GM19043 (cell line): ENCODE data around the gene ACER1.

ENCODE experiments used
- ATAC-seq: cut with Tn5 transposase; IDR thresholded peaks from one replicate; pipeline ENCODE4 v1.9.1; 2021; ENCODE audit warnings: low read depth; ENCODE audit not compliant: unreplicated experiment

The ACER1 gene

DNA sequence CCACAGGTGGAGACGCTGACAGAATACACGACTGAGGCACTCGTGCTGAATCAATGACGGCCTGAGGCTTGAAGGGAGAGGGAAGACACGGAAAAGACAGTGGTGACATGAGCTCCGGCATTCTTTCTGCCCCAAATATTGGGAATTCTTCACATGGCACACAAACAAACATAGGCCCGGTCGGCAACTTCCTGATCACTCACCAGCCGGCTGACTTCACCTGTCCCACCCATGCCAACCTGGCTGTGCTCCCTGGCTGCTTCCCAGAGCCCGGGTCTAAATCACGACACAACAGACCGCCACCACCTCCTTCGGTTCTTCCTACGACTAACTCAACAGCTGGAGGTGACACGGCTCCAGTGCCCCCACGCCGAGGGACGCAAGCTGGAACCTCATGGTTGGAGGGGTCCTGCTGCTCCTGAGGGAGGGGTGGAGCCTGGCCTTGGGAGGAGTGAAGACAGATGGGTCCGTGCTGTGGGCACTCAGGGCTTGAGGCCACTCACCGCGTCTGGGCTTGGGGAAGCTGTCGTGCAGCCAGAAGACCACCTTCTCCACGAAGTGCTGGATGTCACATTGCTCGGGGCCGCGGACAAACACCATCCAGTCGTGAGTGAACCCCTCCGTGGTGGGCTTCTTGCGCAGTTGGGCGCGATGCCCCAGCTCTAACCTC lies 63.2 kb downstream of the ACER1 start:
- ATAC-seq = no peak

DNA sequence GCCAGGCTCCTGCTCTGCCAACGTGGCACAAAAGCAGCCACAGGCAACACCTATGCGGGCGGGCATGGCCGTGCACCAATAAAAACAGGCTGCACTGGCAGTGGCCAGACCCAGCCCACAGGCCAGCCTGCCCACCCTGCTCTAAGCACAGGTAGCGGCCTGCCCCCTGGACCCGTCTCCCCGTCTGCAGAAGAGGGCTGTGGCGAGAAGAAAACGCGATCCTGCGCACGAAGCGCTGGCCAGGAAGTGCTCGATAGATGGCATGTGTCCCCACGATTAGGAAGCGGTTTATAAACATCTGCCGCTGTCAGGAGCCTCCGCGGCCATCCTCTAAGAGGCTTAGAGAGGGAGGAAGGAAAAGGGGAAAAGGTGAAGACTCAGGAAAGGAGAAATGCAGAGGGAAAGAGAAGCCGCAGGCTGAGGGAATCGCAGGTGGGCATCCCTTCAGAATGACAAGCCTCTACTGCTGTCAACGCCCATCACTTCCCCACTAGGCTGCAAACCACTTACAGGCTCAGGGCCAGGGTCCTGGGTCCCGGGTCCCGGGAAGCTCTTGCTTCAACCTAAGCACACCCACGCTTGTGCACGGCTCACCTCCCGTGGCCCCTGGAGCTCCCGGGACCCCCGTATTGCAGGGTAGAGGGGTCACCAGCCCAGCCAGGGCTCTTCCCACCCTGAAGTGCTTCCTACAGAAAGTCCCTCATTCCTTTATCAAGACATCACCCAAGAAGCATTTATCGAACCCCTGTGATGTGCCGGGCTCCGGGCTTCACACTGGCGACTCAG lies 64.1 kb downstream of the ACER1 start:
- no peak for ATAC-seq

DNA sequence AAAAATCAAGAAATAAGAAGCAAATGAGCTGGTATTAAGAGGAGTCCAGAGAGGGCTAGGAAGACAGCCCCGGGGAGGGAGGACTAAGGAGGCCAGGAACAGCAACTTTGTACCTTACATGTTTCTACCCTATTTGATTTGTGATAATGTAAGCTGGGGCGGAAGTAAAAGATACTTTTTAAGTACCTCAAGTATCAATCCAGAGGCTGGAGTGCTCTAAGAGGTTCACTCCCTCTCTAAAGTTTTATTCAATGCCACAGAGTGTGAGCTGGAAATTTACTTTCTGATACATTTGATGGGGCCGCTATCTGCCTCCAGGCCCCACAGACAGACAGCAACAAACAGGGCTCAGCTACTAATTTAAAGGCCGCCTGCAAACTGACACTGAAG lies 65.0 kb downstream of the ACER1 start:
- no peak for ATAC-seq

DNA sequence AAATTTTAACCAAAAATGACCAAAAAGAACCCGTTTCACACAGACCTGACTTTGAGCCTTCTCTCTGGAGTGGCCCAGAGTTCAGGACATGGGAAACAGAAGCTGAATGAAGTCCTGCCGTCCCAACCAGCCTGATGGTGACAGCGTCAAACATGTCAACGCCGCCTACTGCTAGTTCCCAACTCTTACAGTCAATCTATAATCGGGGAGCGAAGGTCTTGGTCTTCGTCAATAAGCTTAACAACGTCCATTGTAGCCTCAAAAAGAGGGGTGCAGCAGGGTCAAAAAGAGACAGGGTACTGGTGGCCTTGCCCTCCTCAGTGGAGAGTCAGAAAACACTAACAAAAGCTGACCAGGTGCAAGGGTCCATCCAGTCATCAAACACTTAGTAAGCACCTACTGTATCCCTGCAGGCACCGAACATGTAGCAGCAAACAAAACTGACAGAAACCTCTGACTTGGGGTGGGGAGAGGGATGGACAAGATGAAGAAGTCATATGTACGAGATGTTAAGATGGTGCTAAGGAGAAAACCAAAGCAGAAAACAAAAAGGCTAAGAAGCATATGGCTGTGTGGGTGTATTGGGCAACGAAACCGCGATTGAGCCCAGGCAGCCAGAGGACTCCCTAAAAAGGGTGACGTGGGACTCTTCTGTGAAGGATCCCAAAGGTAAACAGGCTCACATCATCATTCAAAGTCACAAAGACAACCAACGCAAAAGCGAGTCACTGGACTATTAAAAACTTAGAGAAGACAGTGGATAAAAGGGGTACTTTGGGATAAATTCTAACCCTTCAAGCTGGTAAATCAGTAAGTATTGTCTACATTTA lies 65.6 kb downstream of the ACER1 start:
- ATAC-seq = no peak

DNA sequence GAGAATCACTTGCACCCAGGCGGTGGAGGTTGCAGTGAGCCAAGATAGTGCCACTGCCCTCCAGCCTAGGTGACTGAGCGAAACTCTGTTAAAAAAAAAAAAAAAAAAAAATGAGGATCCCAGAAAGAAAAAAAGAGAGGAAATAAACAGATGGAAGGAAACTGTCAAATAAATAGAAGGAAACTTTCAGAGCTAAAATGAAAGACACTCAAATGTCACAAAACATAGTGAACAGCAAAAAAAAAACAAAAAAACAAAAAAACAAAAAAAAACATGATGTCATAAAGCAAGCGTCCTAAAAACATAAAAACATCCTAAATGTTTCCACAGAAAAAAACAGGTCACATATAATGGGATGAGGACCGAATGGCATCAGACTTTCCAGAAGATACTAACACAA lies 68.6 kb downstream of the ACER1 start:
- ATAC-seq = no peak

DNA sequence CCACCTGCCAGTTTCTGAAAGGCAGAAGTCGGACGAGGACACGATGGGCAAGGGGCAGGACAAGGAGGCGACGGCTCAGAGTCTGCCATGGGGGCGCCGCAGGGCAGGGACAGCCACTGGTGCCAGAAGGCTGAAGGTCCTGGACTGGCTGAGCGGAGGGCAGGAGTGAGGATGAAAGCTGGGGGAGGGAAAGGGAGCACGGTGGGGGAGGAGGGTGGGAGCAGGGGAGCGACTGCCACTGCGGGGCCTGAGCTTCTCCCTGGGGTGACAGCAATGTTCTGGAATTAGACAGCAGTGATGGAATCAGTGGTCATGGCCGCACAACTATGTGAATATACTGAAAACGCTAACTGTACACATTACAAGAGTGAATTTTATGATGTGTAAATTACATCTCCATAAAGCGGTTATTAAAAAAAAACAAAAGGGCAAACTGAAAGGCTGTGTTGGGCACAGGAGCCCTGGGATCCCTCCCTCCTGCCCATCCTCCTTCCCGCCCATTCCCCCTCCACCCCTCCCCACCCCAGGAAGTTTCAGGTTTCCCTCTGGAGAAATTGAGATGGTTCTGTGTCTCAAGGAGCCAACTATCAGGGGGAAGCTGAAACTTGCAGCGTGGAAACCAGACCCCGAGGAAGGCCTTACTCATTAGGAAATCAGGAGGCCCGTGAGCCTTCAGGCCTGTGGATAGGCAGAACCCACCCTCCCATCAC lies 69.5 kb downstream of the ACER1 start:
- ATAC-seq = no peak

DNA sequence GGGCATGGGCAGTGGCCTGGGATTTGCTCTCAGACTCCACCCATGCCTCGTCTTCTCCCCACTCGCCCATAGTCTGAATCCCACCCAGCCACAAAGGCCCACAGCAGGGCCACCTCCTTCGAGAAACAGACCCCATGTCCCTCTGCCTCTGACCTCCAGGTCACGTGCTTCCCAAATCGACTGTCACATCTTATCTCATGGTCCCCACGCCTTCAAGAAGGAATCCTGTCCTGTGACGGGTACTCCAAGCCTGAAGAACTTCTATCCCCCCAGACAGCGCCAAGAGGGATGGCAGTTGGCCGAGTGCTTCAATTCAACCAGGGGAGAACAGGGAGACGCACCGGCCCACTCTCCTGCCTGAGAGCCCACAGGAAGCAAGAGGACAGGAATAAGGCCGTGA lies 70.1 kb downstream of the ACER1 start:
- ATAC-seq = no peak

DNA sequence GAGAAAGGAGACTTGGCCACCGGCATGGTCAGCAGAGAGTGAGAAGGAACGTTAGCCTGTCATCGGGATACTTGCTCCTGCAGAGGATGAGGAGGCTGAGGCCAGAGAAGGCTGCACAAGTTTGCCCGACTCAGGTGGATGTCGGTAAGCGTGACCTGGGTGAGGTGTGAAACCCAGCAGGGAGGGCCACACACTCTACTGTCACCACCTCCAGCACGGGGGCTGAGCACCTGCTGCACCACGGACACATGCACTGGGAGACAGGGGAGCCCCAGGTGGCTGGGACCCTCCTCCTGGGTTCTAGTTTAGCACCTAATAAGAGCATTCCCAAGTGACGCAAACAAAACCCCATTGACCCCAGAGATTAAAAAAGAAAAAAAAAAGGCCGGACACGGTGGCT lies 70.9 kb downstream of the ACER1 start:
- ATAC-seq = no peak

DNA sequence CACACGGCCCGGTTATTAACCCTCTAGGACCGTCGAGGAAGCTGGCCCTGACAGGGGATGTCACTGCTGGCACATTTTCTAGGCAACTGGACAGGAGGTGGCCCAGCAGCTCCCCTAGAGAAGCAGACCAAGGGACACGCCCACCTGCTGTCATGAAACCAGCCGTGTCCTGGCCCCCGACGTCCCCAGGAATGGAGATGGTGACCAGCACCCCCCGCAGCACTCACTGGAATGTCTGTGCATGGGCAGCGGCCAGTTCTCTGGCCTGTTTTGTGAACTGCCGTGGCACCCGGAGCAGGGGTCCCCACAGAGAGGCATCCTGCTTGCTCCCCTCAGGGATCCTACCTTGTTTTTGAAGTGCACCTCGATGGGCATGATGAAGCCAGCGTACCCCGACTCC lies 71.5 kb downstream of the ACER1 start:
- ATAC-seq = no peak

DNA sequence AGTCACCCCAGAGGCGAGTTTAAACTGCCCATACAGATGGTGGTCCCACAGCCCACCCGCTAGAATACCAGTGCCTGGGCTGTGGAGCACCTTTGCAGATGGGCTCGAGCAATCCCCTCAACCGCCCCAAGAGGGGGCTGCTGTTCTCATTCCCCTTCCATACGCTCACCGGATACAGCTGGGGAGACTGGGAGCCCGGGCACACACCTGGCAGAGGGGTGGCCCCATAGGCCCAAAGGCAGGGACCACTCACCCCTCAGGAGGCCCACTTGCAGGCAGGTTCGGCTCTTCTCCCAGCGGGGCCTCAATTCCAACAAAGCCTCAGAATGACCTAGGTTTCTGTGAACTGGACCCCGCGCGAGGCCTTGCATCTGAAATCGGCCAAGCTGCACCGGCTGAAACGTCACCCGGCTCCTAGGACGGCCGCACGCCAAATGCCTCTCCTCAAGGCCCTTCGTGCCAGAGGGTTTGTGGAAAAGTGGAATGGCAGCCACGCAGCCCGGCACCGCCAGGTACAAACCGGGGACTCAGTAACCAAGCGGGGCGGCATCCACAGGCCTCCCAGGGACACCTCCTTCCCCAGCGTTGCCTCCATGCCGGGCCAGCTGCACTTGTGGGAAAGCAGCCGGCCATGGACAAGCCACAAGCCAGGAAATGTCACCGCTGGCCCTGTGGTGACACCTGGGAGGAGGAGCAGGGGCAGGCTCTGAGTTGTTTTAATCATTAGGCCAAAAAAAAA lies 72.3 kb downstream of the ACER1 start:
- ATAC-seq = no peak

DNA sequence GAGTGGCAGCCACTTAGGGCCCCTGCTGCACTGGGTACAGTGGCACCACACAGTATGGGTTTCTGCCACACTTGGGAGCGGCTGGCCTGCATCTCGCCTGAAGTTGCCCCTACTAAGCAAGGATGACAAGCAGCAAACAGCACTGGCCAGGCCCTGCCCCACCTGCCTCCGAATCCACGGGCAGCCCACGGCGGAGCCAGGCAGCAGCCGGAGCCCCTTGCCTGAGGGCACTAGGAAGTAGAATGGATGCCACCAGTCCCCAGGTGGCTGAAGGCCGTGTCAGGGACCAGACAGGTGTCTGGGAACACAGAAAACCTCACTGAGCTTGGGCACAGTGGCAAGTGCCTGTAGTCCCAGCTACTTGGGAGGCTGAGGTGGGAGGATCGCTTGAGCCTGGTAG lies 73.0 kb downstream of the ACER1 start:
- no peak for ATAC-seq

DNA sequence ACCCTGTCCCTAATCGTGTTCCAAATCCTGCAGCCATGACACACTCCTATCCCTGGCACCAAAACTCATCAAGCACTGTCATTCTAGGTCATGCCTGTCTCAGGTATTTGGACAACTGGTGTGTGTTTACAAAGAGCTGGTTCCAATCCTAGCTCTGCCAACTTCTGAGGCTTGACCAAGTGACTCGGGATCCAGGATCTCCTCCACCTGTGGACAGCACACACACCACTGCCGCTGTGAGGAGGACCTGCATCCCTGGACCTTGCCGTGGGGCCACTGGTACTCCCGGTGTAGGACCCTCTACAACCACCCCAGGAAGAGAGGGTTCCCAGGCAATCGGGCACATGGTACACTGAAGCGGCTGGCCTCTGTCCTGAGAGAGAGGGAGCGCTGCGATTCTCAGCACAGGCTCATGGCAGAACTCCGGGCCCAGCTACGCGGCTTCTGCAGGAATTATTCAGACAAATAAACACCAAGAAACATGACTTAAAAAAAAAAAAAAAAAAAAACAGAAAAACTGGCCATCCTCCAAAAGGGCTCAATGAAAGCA lies 74.0 kb downstream of the ACER1 start:
- ATAC-seq = no peak

DNA sequence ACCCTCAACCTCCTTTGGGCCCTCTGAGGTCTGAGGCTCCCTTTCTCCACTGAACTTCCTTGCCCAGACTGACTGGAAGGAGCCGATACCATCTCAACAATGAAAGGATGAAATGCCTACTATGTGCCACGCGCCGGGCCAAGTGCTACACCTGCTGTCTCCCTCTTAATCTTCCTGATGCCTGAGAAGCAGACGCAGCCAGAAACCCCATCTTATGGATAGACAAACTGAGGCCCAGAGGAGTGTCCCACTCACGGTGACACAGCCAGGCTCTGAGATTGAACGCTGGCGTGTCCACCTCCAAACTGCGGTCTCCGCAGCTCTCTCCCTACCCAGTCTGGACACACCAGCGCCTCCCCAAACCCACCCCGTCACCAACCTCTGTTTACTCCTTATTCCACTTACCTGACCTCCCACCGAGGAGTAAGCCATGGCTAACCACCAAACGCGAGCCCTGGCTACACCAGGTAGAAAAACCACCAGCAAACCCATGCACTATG lies 74.5 kb downstream of the ACER1 start:
- ATAC-seq = no peak
